GM12891 (cell line): ENCODE results near the gene TSFM.

Source experiments
- DNase-seq: peaks from one replicate; pipeline ENCODE4 v3.0.0; 2011; ENCODE audit warnings: low spot score; ENCODE audit not compliant: insufficient read length
- FAIRE-seq: peaks from 2 replicates; lab custom pipeline; 2011; peaks lifted over from hg19 to GRCh38; lab: Jason Lieb, UNC
- PAX5 ChIP-seq: IDR thresholded peaks from 2 replicates; pipeline ENCODE4 v1.6.1; 2011; ENCODE audit warnings: low read length, moderate library complexity, mild to moderate bottlenecking; ENCODE audit not compliant: insufficient read depth, severe bottlenecking
- POLR2A ChIP-seq: IDR thresholded peaks from 2 replicates; pipeline ENCODE4 v1.6.1; 2011; ENCODE audit warnings: low read depth, low read length, control low read depth
- POLR2AphosphoS5 ChIP-seq: IDR thresholded peaks from 2 replicates; pipeline ENCODE4 v1.6.1; 2011; ENCODE audit warnings: low read depth, low read length, control low read depth
- POU2F2 ChIP-seq: IDR thresholded peaks from 2 replicates; pipeline ENCODE4 v1.6.1; 2011; ENCODE audit warnings: low read depth, mild to moderate bottlenecking, control low read depth, low read length, moderate library complexity
- SPI1 ChIP-seq: IDR thresholded peaks from 2 replicates; pipeline ENCODE4 v1.6.1; 2011; ENCODE audit warnings: low read depth, low read length, control low read depth
- TAF1 ChIP-seq: IDR thresholded peaks from 2 replicates; pipeline ENCODE4 v1.6.1; 2011; ENCODE audit warnings: low read depth, low read length, control low read depth

The TSFM gene

DNA sequence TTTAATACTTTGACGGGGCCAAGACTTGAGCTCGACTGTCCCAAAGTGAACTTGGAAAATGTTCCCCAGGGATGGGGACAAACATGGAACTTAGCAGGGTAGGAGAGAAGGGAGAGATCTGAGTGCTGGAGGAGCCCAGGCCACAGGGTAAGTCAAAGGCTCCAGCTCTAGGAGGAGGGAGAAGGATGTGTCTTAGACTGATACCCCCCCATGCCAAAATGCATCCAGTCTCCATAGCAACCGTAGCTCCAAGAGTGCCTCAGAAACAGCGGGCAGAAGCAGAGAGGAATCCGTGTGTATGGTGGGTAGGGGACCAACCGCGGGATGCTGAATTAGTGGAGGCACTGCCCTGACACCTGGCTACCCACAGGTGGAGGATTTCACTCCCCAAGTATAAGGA is 43.2 kb upstream of the TSFM start:
- TF ChIP-seq SPI1 = no peak
- no peak for TF ChIP-seq POU2F2
- no peak for TF ChIP-seq TAF1
- no peak for TF ChIP-seq POLR2AphosphoS5
- no peak for TF ChIP-seq POLR2A
- TF ChIP-seq PAX5 = no peak
- FAIRE-seq (no peak), DNase-seq (no peak)

DNA sequence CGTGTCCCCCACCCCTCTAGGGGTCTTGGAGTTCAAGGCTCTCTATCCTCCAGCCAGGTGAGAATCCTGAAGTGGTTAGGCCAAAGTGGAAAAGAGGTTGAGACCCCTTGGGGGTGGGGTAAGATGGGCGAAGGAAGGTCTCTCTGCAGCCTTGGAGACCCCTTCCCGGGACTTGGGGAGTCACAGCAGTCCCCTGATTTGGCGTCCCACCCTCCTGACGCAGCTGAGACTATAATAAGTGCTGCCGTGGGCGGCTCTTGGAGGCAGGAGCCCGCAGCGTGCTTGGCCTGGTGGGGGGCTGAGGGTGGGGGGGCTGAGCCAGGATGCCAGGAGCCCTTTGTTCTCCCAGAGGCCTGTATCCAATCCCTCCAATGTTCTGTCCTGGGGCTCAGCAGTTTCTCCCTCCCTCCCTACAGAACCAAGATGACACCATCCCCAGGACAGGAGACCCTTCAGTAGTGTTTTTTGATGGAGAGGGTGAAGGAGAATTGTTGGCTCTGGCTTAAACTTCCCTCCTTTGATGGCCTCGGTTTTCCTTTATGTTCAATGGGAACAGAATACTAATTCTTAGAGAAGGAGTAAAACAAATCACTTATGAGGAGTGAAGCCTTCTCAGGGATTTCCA is 42.6 kb upstream of the TSFM start:
- FAIRE-seq (no peak), DNase-seq (no peak)
- TF ChIP-seq POLR2AphosphoS5 (no peak), POLR2A (no peak), POU2F2 (no peak), PAX5 (no peak), TAF1 (no peak), SPI1 (no peak)

DNA sequence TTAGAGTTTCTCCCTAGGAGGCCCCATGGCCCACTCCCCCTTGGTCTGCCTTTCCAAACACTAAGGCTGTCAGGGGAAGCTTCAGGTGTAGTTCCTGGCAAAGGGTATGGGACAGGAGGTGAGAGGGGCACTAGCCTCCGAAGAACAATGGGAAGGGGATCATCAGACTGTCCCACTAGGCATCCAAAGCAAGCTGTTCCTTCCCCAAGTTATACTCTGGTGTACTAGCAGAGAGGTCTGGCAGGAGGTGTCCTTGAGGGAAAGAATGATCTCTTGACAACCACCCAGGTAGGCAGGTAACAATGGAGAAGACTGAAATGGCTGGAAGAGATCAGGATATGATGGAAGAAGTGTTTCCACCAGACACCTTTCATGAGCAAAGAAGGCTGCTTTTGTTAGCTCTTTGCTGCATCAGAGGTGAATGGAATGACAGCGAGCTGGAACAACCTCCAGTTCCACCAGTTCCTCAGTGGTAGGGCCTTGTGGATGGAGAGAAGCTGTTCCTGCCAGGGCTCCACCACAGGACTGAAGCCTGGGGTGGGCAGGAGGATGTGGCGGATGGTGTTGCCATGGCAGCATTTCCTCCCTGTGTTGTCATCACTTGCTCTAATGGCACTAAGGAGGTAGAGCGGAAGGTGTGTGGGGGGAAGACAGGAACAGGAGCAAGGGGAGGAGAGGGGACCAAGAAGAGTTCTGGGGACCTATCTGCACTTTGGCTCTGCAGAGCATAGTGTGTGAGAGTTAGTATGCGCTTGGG is 41.8 kb upstream of the TSFM start:
- FAIRE-seq (peak; percentile 90), DNase-seq (peak; percentile 75)
- no peak for TF ChIP-seq PAX5
- TF ChIP-seq POLR2A = no peak
- no peak for TF ChIP-seq TAF1
- TF ChIP-seq POLR2AphosphoS5 = no peak
- no peak for TF ChIP-seq POU2F2
- peak; percentile 40 for TF ChIP-seq SPI1

DNA sequence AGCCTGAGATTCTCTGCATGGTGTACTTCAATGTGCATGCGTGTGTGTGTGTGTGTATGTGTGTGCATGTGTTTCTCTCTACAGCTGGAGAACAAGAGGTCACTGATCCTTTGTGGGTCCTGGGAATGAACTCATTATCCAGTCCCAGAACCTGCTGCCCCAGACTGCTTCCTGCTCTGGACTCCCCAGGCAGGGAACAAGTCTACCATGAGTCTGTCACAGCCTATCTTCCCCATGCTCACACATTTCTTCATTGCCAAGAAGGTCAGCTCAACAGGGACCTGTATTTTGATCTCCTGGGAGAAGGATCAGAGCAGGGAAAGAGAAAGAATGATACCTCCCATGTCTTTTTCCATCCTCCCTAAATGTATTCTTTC is 41.2 kb upstream of the TSFM start:
- FAIRE-seq (no peak), DNase-seq (no peak)
- TF ChIP-seq POLR2AphosphoS5 (no peak), SPI1 (no peak), TAF1 (no peak), POU2F2 (no peak), POLR2A (no peak), PAX5 (no peak)

DNA sequence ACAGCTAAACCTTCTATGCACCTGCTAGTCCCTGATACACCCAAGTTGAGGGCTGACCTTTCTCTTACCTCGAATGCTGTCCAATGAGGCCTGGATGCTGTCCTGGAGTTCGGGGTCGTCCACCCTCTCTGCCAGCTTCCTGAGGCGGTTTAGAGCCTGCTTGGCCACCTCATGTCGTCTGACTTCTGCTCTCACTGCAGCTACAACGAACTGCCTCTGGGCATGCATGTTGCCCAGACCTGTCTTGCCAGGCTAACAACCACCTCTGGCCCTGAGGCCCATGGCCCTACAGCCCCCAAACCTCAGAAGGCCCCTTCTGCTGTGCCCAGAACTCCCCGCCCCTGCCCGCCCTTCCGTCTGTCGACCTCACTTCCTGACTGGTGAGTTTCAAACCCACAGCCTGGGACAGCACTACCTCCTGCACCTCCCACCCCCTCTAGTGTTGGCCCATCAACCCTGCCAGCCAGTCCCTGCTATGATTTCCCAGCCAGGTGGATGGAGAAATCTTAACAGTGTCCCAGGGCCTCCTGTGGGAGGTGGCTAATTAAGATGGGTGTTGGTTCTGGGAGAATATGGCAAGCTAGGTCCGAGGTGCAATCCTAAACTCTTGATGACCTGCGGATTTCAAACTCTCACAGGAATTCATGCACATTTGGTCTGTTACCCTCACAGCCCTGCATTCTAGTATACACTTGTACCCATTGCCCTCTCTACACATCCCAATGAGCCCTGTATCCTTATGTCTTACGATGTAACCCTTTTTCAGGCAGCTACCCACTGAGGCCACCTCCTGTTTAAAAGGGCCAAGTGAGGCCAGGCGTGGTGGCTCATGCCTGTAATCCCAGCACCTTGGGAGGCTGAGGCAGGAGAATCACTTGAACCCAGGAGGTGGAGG is 40.5 kb upstream of the TSFM start:
- peak; percentile 92 for FAIRE-seq
- peak; percentile 69 for DNase-seq
- TF ChIP-seq SPI1 (no peak), POU2F2 (no peak), POLR2AphosphoS5 (no peak), PAX5 (no peak), TAF1 (no peak), POLR2A (no peak)

DNA sequence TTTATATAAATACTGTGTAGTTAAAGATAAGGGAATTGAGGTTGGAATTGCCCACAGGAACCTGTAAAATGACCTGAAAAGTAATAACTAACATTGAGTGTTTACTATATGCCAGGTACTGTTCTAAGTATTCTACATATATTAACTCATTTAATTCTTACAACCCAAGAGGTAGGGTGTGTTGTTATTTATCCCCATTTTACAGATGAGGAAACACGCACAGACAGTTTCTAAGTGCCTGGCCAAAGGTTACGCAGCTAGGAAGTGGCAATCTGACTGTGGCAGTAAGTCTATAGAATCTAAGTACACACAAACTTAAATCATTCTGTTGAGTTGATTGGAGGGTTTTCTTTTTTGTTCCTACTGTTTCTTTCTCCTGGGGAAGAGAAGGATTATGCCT is 38.8 kb upstream of the TSFM start:
- no peak for DNase-seq
- TF ChIP-seq POLR2AphosphoS5 (no peak), POU2F2 (no peak), PAX5 (no peak), SPI1 (no peak), POLR2A (no peak), TAF1 (no peak)
- FAIRE-seq = no peak

GRCh38 chr12:57744194-57744776 is 38.3 kb upstream of the TSFM start:
- no peak for DNase-seq
- peak; percentile 69 for FAIRE-seq
- TF ChIP-seq POLR2AphosphoS5 (no peak; the same call in 1 of the 2 replicates), POU2F2 (no peak), SPI1 (0 out of 2 replicates have a peak, but pooled peaks have one; percentile 3), POLR2A (0 out of 2 replicates have a peak, but pooled peaks have one; percentile 4), TAF1 (no peak), PAX5 (no peak)

GRCh38 chr12:57744777-57745484 is 37.7 kb upstream of the TSFM start, which contains the start of gene TSPAN31:
Gene TSPAN31, plus strand, starts transcription at chr12:57745039. Its CDS starts 116 bp downstream, at chr12:57745155.
- peak; percentile 80 for DNase-seq
- peak; percentile 73; the same call in 1 of the 2 replicates for TF ChIP-seq POLR2AphosphoS5
- TF ChIP-seq PAX5 = no peak
- TF ChIP-seq POU2F2 = peak; percentile 63
- peak; percentile 46; the same call in 1 of the 2 replicates for TF ChIP-seq TAF1
- no peak for TF ChIP-seq SPI1
- peak; percentile 3 for TF ChIP-seq POLR2A
- FAIRE-seq = peak; percentile 93
